Kidney epithelial cell (primary cell): ENCODE results near the gene DNAJC22. TPM values are rescaled to one million over a fixed set of nuclear protein-coding genes. Genes with fewer than 3 reads are reported as not detected.

Source experiments
- DNase-seq: peaks from one replicate; pipeline ENCODE4 v3.0.0-alpha.2; 2010; ENCODE audit warnings: low read depth
- H3K27me3 ChIP-seq: 2 replicates; pipeline ENCODE4 v1.6.0; 2011; ENCODE audit warnings: low read length; ENCODE audit not compliant: control insufficient read depth, insufficient read depth
- H3K36me3 ChIP-seq: 2 replicates; pipeline ENCODE4 v1.5.1; 2011; ENCODE audit warnings: low read length; ENCODE audit not compliant: control insufficient read depth, insufficient read depth
- H3K4me3 ChIP-seq: 2 replicates; pipeline ENCODE4 v1.5.1; 2011; ENCODE audit warnings: low read depth, mild to moderate bottlenecking, control low read depth, low read length
- CTCF ChIP-seq: IDR thresholded peaks from 2 replicates; pipeline ENCODE4 v1.5.1; 2011; ENCODE audit warnings: mild to moderate bottlenecking, moderate library complexity, low read length, control low read depth, inconsistent platforms; ENCODE audit not compliant: insufficient read depth, poor library complexity, severe bottlenecking
- total RNA-seq: library from RNA; depleted of rRNA; stranded (reverse); fragments of >200 nt; gene quantifications from 2 replicates; pipeline ENCODE4 v1.2.3, GENCODE V29; 2015

Gene DNAJC22
- total RNA-seq, 1 donor from 2014 or later = 1.6 TPM

GRCh38 chr12:49365542-49365941, 18.9 kb downstream of the DNAJC22 start:
- no peaks in the 10 kb centered on the region for H3K36me3 ChIP-seq
- no peak overlapping the region for H3K4me3 ChIP-seq
- no peak for TF ChIP-seq CTCF
- DNase-seq = no peak
- no peaks in the 10 kb centered on the region for H3K27me3 ChIP-seq

- no peaks in the 10 kb centered on the region for H3K27me3 ChIP-seq
- TF ChIP-seq CTCF = peak; percentile 1
- no peak for DNase-seq
- H3K36me3 ChIP-seq = no peaks in the 10 kb centered on the region
- H3K4me3 ChIP-seq = peak overlapping the region; percentile 86
Observed at GRCh38 chr12:49366096-49366651, 19.5 kb downstream of the DNAJC22 start.

GRCh38 chr12:49366652-49367380, 20.1 kb downstream of the DNAJC22 start:
- no peaks in the 10 kb centered on the region for H3K36me3 ChIP-seq

DNA sequence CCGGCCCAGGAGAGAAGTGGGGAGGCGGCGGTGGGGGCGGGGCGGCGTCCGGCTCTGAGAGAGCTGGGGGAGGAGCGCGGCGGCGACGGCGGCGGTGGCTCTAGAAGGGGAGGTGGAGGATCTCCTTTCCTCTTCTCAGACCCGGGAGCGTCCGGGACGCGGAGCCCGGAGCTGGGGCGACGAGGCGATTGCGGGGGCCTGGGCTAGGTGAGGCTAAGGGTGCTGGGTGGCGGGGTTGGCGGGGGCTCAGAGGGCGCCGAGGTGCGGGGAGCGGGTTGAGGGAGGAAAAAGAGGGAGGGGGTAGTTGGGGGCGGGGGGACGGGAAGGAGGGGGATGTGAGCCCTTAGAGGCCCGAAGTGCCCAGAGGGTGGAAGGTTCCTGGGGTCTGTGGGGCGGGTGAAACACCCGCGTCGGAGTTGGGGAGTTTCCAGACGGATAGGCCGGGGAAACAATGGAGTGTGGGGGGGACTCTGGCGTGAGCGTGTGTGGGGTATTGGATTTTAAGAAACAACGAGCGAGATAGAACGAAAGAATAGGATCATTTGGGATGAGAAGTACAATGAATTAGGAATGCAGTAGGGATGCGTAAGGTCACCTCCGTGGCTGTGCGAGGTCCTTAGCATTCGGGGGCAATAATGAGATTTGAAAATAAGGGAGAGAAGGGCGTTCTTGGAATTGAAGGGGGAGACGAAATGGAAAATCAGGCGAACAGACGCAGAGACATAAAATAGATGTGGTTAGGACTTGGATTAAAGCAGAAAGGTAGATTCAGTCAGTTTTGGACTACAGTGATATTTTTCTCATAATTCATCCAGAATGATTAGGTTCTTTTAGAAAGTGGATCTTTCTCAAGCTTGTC, 20.9 kb downstream of the DNAJC22 start, which contains the start of gene SPATS2:
SPATS2 (plus strand) TSS at position 82 of the 859 bp plus-strand sequence. CDS start 93,551 bp downstream, outside the sequence.
- Histone ChIP-seq H3K36me3 (no peaks in the 10 kb centered on the region), H3K4me3 (peak within 1 kb of the TSS; percentile 86), H3K27me3 (no peaks in the 10 kb centered on the region)
- TF ChIP-seq CTCF = no peak
- no peak for DNase-seq

More at GRCh38 chr12:49366652-49367380, 20.1 kb downstream of the DNAJC22 start:
- no peaks in the 10 kb centered on the region for H3K27me3 ChIP-seq
- DNase-seq = no peak
- TF ChIP-seq CTCF = peak; percentile 0
- peak overlapping the region; percentile 86 for H3K4me3 ChIP-seq

DNA sequence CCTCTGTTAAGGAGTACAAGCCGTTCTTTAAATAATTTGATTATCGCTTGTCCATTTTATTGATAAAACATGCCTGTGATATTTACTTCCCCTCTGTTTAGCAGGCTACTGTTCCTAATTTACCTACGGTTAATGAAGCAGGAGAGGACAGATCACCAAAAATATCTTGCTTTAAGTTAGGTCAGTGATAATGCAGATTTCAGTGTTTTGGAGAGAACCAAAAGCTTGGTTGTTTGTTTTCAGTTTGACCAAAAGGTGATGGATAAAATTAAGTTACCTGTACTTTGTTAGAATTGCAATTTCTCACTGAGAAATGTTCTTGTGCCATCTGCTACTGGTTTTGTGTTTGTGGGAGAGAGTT, 21.5 kb downstream of the DNAJC22 start:
- TF ChIP-seq CTCF = no peak
- DNase-seq = no peak
- Histone ChIP-seq H3K27me3 (no peaks in the 10 kb centered on the region), H3K4me3 (peak overlapping the region; percentile 86), H3K36me3 (no peaks in the 10 kb centered on the region)
